ENCODE results near the gene RAD18.
A peak's percentile ranks its signal among the peaks of the same experiment; 100 is the strongest.

Gene RAD18, protein sequence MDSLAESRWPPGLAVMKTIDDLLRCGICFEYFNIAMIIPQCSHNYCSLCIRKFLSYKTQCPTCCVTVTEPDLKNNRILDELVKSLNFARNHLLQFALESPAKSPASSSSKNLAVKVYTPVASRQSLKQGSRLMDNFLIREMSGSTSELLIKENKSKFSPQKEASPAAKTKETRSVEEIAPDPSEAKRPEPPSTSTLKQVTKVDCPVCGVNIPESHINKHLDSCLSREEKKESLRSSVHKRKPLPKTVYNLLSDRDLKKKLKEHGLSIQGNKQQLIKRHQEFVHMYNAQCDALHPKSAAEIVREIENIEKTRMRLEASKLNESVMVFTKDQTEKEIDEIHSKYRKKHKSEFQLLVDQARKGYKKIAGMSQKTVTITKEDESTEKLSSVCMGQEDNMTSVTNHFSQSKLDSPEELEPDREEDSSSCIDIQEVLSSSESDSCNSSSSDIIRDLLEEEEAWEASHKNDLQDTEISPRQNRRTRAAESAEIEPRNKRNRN

DNA sequence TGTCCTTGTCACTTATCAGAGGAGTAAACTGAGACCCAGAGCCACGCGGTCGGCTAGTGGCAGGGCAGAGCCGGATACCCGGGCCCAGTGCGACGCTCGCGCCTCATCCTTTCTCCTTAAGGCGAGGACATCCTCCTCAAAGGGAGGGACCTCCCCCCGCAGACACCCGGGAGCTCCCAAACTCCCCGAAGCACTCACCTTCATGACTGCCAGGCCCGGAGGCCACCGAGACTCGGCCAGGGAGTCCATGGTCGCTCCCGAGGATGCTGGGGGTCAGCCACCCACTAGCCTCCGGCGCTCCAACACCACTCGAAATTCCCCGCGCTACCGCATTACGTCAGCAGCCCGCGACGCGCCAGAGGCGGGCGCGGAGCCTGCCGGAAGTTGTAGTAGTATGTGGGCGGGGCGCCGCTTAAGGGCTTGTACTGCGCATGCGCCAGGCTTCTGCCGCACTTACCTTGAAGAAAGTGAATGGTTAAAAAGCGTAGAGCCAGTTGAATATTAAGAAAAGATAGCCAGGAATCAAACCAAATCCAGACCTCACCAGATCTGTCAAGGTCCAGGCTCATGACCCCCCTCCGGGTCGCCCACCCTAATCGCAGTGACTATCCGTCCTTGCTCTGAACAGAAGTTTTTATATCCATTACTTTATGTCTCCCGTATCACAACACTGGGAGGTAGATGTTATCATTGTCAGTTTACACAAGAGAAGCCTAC is at the start of gene RAD18:
Gene RAD18, minus strand, starts transcription at position 336 of the 717 bp plus-strand sequence. Its CDS starts 87 bp downstream, at position 249.
- DNase-seq, result peak; percentile 90 to 91

DNA sequence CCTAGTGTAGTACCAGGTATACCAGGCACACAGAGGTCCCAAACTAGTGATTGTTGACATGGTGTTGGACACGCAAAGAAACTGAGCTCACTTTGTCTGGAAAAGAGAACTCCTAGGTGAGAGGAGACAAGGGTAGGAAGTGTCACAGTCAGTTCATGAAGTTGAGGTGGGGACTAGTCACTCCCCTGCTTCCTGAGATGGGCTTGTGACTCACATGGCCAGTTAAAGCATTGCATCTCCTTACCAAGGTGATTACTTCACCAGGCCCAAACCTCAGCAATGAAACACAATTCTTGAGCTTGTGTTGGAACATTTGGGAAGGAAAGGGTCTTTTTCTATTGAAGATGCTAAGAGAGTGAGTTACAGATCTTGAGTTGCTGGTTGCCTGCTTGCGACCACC is 49.2 kb upstream of the RAD18 start:
- no peak for DNase-seq

DNA sequence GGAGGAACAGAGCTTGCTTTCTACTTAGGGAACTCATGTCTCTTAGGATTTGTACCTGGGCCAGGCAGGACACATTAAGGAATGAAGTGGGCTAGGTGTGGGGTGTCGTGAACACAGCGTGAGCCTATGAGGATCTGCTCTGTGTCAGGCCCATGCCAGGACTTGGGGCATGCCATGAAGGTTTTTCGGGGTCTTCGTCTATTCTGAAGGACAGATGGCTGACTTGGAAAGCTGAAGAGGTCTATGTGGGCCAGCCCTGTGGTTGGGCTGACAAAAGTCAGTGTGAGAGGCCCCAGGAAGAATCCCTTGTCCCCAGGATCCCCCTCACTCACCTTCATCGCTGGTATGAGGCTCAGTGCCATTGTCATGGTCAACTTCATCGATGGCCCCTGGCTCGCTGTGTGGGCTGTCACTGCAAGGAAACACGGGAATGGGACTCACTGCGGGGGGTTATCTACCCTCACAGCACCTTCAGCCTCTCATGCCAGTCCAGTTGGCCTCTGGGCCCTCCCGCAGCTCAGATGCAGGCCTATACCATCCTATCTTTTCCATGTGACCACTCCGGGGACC is 46.8 kb upstream of the RAD18 start:
- no peak for DNase-seq

DNA sequence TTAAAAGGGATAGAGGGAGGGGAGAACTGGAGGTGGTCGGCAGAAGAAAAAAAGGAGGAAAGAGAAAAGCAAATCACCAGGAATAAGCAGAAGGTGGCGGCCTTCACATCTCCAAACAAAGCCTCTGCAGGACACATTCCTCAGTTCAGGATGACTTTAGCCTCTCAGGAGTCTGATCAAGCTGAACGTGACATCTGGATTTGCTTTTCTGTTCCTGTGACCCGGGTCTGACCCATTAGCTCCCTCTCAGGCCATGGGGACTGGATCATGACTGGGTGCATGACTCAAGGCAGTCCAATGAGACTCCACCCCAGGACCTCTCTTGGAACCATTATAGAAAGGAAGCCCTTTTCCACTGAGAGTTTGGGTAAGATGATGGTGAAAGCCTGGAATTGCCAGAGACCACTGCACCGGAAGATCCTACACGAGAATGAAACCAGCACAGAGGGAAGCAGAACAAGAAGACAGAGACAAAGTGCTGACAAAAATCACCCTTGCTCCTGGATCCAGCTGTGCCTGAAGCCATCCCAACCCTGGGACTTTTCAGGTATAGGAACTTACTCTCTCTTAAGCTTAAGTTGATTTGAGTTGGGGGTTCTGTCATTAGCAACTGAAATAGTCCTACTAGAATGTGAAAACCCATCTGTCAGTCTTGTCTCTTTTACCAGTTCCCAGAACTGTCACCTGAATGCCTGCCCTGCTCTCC is 45.4 kb upstream of the RAD18 start:
- no peak for DNase-seq

DNA sequence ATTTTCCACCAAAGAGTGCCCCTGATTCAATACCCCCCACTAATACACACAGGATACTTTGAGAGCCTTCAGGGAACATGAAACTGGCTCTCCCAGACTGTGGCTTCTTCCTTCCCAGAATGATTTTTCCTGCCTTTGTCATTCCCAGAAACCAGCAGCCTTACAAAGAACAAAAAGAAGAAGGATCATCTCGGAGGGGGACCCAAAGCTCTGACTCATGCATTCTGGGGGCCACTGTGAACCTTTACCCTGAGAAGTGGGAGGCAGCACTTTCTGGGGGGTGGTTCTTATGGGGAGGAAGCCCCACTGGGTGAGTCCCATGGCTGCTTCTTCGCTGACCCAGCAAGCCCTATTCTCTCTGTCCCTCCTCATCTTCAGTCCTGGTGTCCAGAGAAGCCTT is 44.7 kb upstream of the RAD18 start:
- DNase-seq, result no peak

DNA sequence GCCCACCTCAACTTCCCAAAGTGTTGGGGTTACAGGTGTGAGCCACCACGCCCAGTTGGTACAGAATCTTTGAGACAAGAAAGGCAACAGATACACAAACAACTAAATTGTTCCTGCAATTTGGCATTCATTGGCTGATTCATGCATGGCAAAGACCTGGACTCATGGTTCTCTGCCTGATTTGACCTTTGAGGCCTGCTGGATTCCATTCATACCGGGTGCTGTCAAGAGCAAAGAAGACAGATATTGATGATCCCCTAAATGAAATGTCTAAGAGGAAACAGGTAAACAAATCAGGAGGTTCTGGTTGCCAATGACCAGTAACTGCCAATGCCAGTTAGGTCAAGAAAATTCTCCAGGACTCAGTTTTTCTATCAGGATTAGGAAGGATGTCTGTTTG is 43.9 kb upstream of the RAD18 start:
- no peak for DNase-seq

DNA sequence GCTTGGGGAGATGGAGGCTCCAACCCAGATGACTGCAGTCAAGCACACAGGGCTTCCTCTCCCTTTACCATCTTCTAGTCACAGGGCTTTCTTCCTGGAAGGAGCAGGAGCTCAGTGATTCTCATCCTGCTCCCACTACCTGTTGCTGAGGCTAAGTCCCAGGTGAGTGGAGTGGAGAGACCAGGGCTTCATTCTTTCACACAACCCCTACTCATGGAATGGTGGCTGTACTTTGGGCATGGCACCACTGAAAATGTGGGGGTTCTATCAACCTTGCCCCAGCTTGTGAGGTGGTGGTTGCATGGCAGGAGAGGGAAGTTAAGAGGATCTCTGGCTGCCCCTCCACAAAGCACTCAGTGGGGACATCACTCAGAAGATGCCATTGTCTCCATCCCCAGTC is 36.8 kb upstream of the RAD18 start:
- no peak for DNase-seq

DNA sequence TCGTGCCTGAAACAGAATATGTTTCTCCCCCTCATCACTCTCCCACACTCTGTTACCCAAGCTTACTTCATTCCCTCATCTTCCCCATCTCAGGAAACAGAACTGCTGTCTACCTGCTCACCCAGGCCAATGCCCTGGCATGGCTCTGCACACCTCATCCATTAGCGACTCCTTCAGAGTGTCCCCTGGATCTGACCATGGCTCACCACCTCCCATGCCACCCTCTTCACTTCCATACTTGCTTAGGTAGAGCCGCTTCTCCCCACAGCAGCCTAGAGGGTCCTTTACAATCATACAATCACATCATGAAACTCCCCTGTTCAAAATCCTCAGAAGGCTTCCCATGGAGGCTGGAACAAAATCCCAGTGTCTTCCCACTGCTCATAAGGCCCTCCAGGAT is 33.9 kb upstream of the RAD18 start:
- no peak for DNase-seq

DNA sequence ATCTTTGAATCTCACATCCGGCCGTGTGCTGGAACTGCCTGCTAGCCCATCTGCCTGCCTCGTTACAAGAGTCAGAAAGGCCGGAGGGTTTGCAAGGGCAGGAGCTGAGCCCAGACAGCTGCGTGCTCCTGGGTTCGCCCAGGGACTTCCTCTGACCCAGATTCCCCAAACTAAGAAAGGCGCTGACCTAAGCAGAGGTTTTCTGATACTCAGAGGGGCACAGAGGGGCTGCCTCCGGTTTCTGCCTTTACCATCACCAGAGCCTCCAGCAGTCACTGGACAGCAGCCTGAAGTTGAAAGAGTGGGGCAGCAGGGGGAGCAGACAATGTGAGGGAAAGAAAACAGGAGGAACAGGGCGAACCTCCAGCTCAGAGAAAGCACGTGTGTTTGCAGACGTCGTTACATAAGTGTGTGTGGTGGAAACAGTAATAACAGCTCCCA is 33.4 kb upstream of the RAD18 start:
- no peak for DNase-seq

DNA sequence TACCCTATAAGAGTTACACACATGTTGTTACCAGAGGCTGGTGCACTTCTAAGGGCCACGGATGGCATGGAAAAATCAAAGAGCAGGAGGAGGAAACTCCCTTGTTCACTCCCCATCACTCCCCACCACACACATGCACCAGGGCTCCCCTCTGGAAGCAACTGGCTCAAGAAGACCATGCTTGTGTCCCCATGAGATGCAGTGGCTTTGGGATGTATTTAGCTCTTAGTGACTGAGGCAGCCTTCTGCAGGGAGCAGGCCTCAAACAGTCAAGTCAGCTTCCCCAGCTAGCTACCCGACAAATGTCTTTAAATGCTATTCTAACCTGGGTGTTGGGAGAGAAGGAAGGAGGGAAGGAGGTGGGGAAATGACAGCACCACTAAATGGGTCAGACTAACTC is 32.9 kb upstream of the RAD18 start:
- no peak for DNase-seq

DNA sequence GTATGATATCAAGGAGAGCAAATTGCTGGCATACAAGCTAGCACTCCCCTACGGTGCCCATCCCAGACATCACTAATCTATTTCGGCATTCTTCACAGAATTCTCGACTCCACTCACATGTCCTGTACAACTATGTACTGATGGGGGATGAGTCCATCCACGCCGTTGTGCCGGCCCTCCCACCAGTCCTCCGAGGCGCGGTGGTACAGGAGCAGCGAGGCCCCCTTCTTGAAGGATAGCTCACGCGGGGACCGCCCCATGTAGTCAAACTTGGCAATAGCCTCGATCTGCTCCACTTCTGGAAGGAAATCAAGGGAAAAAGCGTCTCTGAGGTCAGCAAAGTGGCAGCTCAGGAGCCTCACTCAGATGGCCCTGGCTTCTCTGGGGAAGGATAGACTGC is 31.0 kb upstream of the RAD18 start:
- DNase-seq, result no peak

DNA sequence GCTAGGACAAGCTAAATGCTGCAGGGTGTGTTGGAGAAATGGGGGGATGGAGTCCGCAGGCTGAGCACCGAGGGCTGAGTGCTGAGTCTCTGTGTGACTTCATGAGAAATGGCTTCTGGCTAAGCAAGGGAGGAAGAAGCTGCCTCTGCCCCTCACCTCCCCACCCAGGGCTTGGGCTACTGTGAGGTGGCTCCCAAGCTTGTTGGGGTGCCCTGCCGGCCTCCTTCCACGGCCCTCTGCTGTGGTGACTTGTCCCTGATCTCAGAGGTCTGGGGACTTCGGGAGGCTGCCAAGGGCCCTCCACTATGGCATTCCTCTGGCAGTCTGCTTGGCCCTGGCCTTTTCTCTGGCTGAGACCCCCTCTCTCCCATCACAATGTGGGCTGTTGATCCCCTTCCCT is 30.1 kb upstream of the RAD18 start:
- no peak for DNase-seq

DNA sequence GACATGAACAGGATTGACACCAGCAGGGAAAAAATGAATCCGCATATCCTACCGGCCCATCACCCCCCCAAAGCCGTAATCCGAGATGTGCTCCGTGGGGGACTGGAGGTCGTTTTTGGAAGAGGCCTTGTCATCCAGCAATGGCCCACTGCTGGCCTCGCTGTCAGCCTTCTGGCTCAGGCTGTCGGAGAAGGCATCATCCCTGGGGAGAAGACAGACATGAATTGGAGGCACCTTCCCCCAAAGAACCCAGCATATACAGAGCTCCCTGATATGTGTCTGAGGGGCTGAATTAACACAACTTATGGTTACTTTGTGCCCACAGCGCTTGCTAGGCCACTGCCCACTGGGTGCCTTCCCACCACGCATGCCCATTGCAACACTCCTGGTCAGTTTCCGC is 29.6 kb upstream of the RAD18 start:
- DNase-seq, result no peak

DNA sequence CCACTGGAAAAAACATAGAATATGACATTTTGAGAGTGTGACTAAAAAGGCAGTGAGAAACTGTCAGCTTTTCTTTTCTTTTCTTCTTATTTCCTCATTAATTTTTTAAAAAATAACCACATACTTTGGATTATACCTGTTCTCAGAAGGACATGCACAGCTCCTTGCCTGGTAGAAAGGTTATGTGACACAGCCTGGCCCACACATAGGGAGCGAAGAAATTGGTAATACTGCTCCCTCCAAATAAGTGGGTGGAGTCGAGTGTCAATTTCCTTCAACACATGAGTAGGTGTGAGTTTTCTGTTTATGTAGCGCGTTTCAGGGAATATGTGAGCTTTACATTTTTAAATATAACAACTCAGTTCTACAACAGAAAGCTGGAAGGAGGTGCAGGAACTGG is 28.9 kb upstream of the RAD18 start:
- DNase-seq, result no peak

DNA sequence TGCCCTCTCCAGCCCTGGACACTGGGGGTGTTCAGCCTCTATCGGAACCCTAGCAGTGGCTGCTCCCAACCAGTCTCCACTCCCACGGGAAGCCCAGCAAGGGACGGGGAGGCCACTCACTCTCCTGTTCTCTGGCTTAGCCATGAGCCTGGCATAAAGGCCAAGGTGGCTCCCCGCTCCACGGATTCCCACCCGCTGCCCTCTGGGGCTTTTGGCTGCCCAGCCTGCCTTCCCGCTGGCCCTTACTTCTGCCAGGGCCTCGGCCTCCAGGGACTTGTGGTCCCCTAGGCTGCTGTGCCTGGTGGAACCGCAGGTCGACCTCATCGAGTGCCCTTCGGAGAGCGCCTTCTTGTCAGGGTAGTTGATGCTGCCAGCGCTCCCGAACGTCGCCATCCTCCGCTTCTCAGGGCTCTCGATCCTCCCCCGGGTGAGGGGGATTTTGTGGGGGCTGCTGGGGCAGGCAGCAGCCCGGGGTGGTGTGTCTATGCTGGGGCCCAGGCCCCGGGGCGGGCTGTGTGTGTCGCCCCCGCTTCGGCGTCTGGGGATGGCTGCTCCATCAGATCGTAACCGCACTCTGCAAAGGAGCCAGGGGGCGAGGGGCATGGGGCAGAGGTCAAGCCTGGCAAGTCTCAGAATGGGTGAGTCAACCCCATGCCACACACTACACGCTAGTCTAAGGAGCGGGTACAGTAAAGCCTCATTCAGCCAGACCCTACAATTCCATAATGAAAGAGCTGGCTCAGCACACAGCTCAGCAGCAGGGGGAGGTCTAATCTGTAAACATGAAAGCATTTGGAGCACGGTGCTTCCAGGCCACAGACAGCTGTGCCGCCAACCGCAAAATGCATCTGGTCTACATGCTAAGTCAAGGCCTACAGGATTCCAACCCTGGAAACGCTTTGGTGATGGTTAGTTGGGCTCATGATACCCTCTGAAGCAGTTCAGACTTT is 27.3 kb upstream of the RAD18 start:
- DNase-seq, result no peak

DNA sequence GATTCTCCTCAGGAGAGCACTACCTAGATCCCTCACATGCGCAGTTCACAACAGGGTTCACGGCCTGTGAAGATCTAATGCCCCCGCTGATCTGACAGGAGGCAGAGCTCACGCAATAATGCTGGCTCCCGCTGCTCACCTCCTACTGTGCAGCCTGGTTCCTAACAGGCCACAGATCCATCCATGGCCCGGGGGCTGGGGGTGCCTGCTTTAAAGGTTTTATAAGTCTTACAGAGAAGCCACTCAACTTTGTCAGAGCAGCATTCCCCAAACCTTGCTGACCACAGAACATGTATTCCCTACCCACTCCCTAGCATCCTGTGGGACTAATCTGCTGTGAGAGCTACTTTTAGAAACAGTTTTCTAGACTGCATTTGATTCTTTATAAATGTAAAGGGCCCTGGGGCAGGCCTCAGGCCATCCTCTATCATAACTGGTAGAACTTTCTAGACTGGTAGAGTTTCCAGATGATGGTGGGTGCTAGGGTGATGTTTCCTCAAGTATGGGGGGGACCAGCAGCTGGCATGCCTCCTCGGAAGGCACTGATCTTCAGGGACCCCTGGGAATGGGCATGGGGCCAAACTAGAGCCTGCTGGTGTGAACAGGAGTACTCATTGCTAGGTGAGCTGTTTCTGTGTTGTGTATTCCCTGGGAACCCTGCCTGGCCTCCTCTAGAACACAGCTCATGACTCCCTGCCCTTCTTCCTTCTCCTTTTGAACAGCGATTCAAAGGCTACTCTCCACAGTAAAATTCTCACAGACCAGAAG is 25.7 kb upstream of the RAD18 start:
- DNase-seq, result no peak

DNA sequence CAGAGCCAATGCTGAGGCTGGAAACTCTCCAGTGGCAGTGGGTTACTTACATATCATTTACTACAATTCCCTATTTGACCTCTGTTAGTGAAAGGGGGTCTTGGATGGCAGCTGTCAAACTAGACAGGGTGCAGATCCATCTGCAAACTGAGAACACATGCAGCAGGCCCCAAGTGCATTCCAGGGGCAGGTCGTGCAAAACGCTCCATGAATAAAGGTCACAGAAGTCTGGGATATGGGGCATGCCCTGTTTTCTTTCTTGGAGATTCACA is 25.0 kb upstream of the RAD18 start:
- DNase-seq, result no peak

DNA sequence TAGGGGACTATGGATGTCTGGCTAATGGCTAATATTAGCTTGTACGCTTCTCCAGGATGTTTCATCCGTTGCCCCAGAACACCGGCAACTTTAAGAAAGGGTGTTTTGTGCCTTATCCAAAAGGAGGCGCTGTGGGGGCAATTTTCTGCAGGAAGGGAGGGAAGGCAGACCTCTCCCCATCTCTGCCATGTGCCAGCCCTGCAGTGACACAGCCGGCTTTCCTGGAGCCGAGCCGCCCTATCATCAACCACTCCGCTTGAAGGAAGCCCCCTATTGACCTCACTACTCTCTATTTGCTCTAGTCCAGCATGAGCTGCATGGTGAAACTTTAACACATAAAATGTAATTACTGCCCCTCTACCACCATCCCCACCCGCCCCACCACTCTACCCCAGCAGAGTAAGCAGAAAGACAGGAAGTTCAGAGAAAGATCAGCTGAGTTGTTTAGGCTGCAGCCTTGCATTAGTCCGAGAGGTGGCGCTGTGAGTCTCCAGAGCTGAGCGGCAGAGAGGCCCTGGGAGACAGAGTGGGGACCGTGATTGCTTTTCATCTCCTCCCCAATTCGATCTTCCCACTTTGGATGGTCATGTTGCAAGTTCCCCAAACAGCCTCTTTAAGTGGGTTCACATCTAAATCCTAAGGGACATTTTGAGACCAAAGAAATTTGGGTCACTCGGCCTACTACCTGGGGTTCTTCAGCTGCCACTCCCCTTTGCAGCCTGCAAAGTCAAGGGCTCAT is 24.5 kb upstream of the RAD18 start:
- peak; percentile 14 to 20 for DNase-seq

DNA sequence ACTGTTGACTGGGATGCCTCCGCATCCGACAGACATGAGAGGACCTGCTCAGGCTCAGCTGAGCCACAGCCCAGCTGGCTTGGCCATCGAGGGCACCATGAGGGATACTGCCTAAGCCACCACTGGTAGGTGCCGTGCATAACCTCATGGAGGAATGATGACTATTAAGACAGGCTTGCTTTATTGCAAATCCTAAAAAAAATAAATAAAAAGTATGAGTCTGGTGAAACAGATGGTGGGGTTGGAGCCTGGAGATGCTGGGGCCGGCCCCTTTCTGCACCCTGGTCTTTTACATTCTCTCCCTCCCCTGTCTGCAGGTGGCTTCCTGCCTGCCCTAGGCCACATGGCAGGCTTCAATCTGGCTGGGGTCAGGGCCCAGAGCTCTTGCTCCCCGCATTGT is 24.0 kb upstream of the RAD18 start:
- no peak for DNase-seq

DNA sequence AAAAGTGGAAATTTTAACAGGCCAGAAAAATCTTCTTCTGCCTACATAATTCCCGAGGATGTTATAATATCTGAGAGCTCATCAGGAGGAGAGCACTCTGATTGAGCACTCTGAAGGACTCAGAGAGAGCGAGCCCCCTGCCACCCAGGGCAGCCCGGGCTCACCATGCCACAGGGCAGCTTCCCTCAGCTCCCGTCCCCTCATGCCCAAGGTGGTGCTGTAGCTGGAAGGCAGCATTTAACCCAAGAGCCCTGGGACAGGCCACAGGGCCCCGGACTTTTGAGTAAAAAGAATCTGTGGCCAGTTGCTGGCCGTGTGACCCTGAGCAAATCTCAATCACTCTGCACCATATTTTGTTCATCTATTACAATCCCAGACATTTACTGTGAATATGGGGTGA is 23.5 kb upstream of the RAD18 start:
- no peak for DNase-seq

DNA sequence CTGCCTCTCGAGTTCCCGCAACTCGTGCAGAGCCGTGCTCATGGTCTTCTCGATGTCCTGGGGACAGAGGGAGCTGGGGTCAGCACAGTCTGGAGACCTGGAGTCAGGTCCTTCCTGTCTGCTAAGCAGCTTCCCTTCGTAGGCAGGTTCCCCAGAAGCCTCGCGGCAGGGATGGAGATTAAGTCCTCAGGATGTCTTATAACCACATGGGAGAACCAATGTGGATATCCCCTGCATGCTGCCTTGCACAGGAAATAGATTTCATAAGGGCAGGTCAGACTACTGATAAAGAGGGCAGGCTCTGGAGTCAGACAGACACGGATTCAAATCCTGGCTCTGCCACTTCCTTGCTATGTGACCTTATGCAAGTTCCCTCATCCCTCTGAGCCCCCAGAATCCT is 22.6 kb upstream of the RAD18 start:
- DNase-seq, result no peak
